Stimulated activated CD8-positive, alpha-beta memory T cell treated with anti-CD3 and anti-CD28 coated beads, Interleukin-12 subunit alpha, Interleukin-12 subunit beta, amount 100 ng/mL, for 1 hour (primary cell): Measurements from ENCODE around the gene PRSS3.
"Not testable (repeated sequence)": the region's sequence is repeated elsewhere in the genome, so short reads cannot be mapped to it uniquely, and the experiment has no call there.

Source experiments
- DNase-seq: peaks from one replicate; pipeline ENCODE4 v3.0.0-alpha.2; 2020; ENCODE audit warnings: low read depth

The PRSS3 gene

GRCh38 chr9:33795281-33795680, at the start of gene PRSS3:
Gene PRSS3, plus strand, starts transcription at chr9:33795561. Its CDS starts 13 bp downstream, at chr9:33795574.
- no peak for DNase-seq

GRCh38 chr9:33748633-33749304, 46.6 kb upstream of the PRSS3 start:
- peak; percentile 25 for DNase-seq

DNA sequence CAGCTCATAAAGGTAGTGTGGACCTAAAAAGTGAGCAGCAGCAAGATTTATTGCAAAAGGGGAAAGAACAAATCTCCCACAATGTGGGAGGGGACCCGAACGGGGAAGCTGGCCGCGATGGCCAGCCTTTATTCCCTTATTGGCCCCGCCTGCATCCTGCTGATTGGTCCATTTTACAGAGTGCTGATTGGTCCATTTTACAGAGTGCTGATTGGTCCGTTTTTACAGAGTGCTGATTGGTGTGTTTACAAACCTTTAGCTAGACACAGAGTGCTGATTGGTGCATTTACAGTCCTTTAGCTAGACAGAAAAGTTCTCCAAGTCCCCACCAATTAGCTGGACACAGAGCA, 46.1 kb upstream of the PRSS3 start:
- not testable (repeated sequence) for DNase-seq

DNA sequence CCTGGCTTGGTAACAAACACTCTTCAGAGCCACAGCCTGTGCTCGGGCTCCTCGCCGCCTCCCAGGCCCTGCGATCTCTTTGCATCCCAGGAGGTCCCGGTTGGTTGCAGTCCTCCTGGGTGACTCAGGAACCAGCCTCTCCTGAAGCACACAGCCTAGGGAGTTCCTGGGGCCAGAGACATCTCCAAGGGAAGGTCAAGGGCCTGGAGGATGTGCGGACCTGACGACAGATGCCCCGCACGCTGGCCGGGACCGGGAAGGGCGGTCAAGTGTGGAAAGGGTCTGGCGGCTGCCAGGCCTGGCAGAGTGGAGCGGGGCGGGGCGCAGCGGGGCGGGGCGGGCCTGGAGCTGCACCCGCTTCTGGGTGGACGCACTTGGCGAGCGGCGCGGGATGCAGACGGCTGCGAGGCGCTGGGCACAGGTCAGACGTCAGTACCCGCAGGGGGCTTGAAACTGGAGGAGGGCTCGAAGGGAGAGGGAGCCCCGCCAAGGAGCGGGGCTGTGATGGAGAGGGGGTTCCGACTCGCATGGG, 45.0 kb upstream of the PRSS3 start:
- no peak for DNase-seq

GRCh38 chr9:33750839-33751339, 44.5 kb upstream of the PRSS3 start:
- no peak for DNase-seq

DNA sequence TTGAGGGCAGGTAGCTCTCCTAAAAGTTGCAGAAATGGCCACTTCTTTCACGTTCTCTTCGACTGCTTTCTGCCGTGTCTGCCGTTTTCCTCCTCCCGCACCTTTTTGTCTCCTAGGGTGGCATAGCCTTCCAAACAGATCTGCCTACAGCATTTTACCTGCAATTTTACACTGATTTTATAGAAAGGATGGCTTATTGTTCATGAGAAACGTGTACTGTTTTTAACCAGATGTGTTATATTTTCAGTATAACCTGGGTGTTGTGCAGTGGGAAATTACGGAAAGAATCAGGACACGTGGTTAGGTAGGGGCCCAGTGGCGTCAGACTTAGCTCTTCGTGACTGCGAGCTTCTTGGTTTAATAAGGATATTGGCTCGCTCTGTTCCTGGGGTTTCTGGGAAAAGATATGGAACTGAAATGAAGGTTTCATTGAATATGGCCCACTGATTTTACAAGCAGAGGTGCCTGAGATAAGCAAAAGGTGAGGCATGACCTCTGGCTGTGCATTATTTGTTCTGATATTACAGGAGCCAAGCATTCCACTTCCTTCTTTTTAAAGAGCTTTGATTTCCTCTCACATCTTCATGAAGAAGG, 43.7 kb upstream of the PRSS3 start:
- DNase-seq: no peak

DNA sequence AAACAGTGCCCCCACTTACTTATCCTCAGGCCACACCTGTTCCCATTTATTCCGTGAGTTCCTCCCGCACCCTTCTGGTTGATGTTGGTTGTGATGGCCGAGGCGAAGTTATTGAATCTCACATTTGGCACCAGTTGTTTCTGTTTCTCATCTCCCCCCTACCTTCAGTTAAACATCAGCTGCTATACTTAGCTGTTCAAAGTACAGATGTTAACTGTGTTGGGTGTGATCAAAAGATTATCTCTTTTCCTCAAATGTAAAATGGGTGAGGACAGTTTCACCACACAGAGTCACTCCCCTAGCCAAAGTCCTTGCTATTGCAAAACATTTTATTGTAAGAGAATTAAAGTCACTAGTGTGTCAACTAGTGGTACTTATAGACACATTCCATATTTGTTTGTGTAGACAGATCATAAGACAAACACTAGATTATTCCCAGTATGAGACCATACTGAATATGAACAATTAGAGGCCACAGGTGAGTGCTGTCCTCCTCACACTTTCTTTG, 43.2 kb upstream of the PRSS3 start:
- no peak for DNase-seq

DNA sequence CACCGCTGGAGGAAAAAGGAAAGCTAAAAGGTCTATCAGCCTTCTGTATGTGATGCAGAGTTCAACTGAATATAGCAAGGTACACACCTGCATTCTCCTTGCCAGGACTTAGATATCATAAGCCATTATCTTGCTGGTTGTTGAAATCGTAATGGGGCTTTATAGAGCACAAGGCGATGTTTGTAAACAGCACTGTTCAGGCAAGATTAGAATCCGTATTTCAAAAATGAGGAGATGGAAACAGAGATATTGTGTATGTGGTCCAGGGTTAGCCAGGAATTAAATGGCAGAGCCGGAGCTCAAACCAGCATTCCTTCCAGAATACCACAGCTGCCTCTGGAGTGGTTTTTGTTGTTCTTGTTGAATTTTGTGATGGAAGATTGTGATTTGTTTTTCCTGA, 42.6 kb upstream of the PRSS3 start:
- DNase-seq: not testable (repeated sequence)

GRCh38 chr9:33759648-33760047, 35.7 kb upstream of the PRSS3 start:
- DNase-seq: not testable (repeated sequence)

- DNase-seq: no peak
Measured at GRCh38 chr9:33762343-33762742, 33.0 kb upstream of the PRSS3 start.

DNA sequence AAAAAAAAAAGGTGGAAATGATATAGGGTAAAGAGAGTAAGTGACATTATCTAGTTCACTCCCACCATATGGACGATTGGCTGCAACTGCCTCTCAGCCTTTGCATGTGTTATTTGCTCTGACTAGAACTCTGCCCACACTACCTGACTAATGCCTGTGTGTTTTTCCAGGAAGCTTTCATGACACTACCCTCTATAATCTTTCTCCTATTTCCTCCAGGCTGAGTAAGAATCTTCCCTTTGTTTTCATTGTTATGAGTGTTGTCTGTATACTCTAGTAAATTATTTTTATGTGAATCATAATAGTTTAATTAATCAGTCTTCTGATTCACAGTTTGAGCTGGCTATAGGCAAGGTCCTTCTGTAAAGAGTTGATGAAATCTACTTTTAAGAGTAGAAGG, 31.7 kb upstream of the PRSS3 start:
- not testable (repeated sequence) for DNase-seq

DNA sequence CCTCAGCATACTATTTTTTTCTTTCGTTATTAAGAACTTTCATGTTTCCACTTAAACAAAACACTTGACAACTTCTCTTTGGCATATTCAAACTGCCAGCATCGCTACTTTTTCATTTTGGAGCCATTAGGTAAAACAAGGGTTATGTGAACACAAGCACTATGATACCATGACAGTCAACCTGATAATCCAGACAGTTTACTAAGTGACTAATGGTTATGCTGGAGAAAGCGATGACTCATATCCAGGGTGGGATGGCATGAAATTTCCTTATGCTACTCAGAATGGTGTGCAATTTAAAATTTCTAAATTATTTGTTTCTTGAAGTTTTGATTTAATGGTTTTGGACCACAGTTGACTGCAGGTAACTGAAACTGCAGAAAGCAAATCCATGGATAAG, 29.9 kb upstream of the PRSS3 start:
- no peak for DNase-seq

DNA sequence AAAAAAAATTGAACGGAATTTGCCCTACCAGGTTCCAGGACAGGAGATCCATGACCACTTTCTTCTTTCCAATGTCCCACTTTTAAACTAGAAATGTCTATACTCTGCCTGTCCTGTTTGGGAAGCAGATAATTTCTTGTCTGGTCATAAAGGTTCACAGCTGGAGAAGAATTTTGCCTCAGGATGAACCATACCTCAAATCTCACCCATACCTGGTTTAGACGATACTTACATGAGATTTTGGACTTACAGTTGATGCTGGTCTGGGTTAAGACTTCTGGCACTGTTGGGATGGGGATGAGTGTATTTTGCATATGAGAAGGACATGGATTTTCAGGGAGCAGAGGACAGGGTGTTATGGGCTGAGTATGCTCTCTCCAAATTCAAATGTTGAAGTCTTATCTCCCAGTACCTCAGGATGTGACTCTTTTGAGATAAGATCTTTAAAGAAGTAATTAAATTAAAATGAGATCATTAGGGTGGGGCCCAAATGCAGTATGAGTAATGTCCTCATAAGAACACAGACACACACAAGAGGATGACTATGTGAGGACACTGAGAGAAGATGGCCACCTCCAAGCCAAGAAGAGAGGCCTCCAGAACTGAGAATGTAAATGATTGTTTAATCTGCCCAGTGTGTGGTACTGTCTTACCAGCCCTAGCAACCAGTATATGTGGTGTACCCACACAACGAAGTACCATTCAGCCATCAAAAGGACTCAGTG, 25.0 kb upstream of the PRSS3 start:
- DNase-seq: not testable (repeated sequence)

DNA sequence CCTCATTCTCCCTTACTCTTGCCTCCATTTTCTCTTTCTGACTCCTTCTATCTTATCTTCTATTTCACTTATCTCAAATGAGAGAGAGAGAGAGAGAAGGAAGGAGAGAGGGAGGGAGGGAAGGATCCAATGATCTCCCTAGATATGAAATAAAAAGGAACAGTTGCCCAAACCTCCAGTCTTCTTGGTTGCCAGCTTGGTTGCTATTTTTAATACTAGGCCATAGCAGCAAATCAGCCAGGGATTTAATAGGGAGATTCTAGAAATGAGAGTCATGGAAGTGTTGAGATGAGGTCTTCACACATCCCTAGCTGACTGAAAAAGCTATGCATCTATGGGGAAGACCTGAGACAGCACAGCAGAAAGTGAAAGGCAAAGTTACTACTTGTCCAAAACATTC, 22.2 kb upstream of the PRSS3 start:
- not testable (repeated sequence) for DNase-seq

DNA sequence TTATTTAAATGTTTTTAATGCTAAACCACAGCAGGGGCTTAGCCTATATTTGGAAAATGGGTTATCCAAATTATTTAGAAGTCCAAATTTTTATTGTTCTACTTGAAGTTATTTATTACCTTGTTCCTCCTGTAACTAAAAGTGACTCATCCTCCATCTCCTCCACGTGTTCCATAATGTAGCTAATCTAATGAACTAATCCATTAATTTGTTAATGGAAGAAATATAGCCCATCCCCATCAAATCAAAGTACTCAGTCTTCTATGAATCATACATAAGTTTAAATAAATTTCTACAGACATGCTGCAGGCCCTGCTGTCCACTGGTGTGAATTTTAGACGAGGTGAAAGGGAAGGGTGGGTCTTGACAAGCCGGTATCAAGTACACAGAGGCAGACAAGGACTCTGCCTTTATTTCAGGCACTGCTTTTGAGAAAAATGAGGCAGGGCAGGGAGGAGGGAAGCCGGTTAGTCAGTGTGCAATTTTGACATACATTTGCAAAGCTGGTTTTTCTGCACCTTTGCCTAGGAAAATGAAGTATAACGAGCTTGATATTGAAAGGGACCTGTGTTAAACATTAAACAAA, 21.2 kb upstream of the PRSS3 start:
- DNase-seq: not testable (repeated sequence)

DNA sequence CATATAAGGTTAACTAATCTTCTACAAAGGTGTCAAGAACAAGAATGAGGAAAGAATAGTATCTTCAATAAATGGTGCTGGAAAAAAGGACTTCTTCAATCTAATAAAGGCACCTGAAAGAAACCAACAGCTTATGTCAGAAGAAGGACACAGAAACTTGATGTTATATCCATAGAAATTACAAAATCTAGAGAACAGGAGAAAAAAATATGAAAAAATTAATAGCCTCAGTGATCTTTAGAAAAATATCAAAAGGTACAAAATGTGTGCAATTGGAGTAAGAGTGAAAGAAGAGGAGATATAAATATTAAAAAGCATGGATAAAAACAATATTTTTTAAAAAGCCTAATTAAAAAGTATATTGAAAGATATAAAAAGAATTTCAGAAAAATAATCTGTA, 18.8 kb upstream of the PRSS3 start:
- no peak for DNase-seq

DNA sequence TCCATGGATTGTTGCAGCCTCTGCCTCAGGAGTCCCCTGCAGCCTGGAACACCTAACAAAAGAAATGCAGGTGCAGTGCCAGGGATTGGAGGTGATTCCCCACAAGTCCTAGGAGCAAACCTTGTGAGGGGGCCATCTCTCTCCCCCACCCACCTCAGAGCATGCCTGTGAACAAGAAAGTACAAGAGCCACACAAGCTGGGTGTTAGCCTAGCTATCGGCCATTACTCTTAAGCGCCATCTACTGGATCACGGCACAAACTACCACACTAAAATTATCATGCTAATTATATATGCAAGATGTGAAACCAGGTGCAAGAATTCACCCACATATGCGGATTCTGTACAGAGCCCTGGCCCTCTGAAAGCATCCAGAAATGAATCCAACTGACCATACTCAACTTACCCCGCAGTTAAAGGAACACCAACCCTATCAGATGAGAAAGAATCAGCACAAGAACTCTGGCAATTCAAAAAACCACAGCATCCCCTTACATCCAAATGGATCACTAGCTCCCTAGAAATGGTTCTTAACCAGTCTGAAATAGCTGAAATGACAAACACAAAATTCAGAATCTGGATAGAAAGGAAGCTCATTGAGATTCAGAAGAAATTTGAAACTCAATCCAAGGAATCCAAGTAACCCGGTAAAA, 16.5 kb upstream of the PRSS3 start:
- peak; percentile 24 for DNase-seq

DNA sequence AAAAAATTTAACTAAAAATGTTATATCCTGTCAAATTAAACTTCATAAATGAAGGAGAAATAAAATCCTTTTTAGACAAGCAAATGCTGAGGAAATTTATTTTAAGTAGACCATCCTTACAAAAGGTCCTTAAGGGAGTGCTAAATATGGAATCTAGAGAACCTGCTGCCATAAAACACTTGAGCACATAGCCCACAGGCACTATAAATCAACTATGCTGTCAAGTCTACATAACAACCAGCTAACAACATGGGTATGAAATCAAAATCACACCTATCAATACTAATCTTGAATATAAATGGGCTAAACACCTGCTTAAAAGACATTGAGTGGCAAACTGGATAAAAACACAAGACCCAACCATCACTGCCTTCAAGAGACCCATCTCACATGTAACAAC, 15.1 kb upstream of the PRSS3 start:
- no peak for DNase-seq

DNA sequence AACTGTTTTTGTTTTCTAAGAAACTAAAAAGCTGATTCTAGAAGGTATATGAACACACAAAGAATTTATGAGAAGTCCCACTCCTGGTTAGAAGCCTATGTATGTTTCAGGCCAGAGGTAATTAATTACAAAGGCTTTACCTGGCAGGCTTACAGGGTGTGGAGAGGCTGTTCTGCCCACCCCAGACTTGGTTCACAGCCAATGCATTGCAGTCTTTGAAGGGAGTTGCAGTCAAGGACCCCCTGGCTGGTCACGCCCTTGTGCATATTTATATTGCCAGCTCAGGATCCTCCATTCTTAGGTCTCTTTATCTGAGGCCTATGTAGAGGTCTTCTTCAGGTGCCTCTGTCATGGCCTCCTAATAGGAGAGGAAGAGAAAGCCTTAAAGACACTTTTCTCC, 13.6 kb upstream of the PRSS3 start:
- no peak for DNase-seq

DNA sequence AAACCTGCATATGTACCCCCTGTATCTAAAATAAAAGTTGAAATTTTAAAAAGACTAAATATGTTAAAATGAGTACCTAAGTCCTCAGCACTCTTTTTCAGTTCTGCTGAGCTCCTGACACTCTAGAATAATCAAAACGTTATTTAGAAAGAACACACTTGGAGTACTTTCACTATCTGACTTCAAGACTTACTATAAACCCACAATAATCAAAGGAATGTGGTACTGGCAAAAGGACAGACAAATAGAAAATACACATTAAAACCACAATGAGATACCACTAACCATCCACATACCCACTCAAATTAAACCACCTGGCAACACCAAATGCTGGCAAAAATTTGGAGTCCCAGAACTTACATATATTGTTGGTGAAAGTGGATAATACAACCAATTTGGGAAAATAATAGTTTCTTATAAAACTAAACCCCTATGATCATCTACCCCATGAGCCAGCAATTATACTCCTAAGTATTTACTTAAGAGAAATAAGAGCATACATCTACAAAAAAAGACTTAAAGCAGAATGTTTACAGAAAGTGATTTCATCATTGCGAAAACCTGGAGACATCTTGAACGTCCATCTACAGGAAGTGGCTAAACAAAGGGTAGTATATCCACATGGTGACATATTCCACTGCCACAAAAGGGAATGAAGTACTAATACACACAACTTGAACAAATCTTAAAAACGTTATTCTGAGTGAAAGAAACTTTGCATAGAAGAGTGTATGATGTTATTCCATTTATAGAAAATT, 12.8 kb upstream of the PRSS3 start:
- DNase-seq: no peak

DNA sequence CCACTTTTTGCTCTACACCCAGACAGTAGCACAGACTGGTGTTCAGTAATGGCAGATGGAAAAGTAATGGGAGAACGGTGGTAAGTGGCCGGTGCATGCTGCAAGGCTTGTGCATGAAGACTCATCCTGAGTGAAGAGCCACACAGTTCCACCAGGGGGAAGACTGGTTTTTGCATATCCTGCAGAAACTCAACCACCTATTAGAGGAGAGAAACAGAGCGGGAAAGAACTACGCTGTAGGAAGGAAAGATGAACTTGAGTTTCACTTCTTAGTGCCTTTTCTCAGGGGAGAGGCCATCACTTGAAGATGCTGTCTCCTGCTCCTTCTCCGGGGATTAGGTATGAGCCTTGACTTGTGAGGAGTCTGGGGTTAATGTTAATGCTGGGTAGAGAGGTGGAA, 9.4 kb upstream of the PRSS3 start:
- DNase-seq: no peak
